Measurements from ENCODE around the gene NPPC.

The NPPC gene

GRCh38 chr2:231883468-231883881 is 42.7 kb downstream of the NPPC start (continued):
- TF ChIP-seq SP7 (tag by site-specific recombination; IDR thresholded peaks at IDR 0.05) (peak; percentile 92), ZNF530 (tag by site-specific recombination; IDR thresholded peaks at IDR 0.05; ENCODE audit: low read depth) (no peak), ZNF19 (tag by site-specific recombination; IDR thresholded peaks at IDR 0.05; ENCODE audit: low read depth) (no peak), OVOL3 (tag by site-specific recombination; IDR thresholded peaks at IDR 0.05) (peak; percentile 70; the same call in 1 of the 2 replicates), MEIS1 (CRISPR knock-in tag; IDR thresholded peaks at IDR 0.05; ENCODE audit: borderline replicate concordance) (0 out of 2 replicates have a peak, but pooled peaks have one; percentile 33), ZNF580 (tag by site-specific recombination; IDR thresholded peaks at IDR 0.05) (0 out of 2 replicates have a peak, but pooled peaks have one; percentile 37), ZBTB10 (tag by site-specific recombination; IDR thresholded peaks at IDR 0.05) (no peak), ZXDB (tag by site-specific recombination; IDR thresholded peaks at IDR 0.05) (peak; percentile 67), ZNF664 (tag by site-specific recombination; IDR thresholded peaks at IDR 0.05) (peak; percentile 38; the same call in 1 of the 2 replicates), ZNF600 (tag by site-specific recombination; IDR thresholded peaks at IDR 0.05) (0 out of 2 replicates have a peak, but pooled peaks have one; percentile 50), ZNF561 (tag by site-specific recombination; IDR thresholded peaks at IDR 0.05; ENCODE audit: borderline replicate concordance) (peak; percentile 49; the same call in 1 of the 2 replicates), PRDM6 (tag by site-specific recombination; IDR thresholded peaks at IDR 0.05) (peak; percentile 94), ZNF843 (tag by site-specific recombination; IDR thresholded peaks at IDR 0.05) (peak; percentile 93), ZNF398 (tag by site-specific recombination; IDR thresholded peaks at IDR 0.05) (0 out of 2 replicates have a peak, but pooled peaks have one; percentile 35), TCF7L2 (IDR thresholded peaks at IDR 0.05; ENCODE audit: borderline replicate concordance, low read depth, low read length) (0 out of 2 replicates have a peak, but pooled peaks have one; percentile 32), BCL11B (tag by site-specific recombination; IDR thresholded peaks at IDR 0.05; ENCODE audit: low read depth) (0 out of 2 replicates have a peak, but pooled peaks have one; percentile 59), FEZF1 (tag by site-specific recombination; IDR thresholded peaks at IDR 0.05) (peak; percentile 83), ZNF596 (tag by site-specific recombination; IDR thresholded peaks at IDR 0.05) (peak; percentile 64; the same call in 1 of the 2 replicates), ZBTB1 (tag by site-specific recombination; IDR thresholded peaks at IDR 0.05) (no peak), ZFHX2 (tag by site-specific recombination; conservative IDR thresholded peaks at IDR 0.05) (no peak), ZNF692 (tag by site-specific recombination; IDR thresholded peaks at IDR 0.05) (no peak), HIC1 (tag by site-specific recombination; IDR thresholded peaks at IDR 0.05) (0 out of 2 replicates have a peak, but pooled peaks have one; percentile 31), ZEB2 (tag by site-specific recombination; IDR thresholded peaks at IDR 0.05) (0 out of 2 replicates have a peak, but pooled peaks have one; percentile 61)

All from HEK293 (cell line).